Transverse colon (tissue), 4 donors: ENCODE measurements around the gene PNCK.

Experiments used
- POLR2AphosphoS5 ChIP-seq, 3 donors: sonication (generic); formaldehyde crosslinking; IDR thresholded peaks; one replicate each; pipeline ENCODE4 v1.6.1; 2016; ENCODE audit warnings: antibody characterized with exemption in 3 of 3
- TF ChIP-seq, protein P1 (sequence below), 5 experiments: fragments of 200-600 bp in 3 of 5; fragments of 450-650 bp in 2 of 5; sonication (generic) in 3 of 5; IDR thresholded peaks; 1 replicate in 2 of 5; 2 replicates in 3 of 5; pipeline ENCODE4 v1.5.1; 2016 to 2017; ENCODE audit warnings: antibody characterized with exemption in 5 of 5, inconsistent platforms in 3 of 5, mild to moderate bottlenecking in 2 of 5, moderate library complexity in 1 of 5

DNA sequence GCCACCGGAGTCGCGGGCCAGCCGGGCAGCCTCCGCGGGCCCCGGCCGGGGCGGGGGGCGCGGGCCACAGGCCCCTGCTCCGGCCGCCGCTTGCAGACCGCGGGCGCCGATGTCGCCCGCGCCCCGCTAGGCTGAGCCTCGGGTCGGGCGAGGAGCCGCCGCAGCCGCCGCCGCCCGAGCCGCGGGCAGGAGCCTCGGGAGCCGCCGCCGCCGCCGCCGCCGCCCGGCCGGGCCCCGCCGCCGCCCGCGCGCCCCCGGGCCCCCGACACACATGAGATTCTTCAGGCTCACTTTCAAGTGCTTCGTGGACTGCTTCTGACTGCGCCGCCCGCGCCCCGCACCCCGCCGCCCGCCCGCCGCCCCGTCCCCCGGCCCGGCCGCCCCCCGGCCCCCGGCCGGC lies 14.5 kb upstream of the PNCK start:
- TF ChIP-seq POLR2AphosphoS5 (IDR thresholded peaks at IDR 0.05), result no peak
- TF ChIP-seq, protein P1, sequence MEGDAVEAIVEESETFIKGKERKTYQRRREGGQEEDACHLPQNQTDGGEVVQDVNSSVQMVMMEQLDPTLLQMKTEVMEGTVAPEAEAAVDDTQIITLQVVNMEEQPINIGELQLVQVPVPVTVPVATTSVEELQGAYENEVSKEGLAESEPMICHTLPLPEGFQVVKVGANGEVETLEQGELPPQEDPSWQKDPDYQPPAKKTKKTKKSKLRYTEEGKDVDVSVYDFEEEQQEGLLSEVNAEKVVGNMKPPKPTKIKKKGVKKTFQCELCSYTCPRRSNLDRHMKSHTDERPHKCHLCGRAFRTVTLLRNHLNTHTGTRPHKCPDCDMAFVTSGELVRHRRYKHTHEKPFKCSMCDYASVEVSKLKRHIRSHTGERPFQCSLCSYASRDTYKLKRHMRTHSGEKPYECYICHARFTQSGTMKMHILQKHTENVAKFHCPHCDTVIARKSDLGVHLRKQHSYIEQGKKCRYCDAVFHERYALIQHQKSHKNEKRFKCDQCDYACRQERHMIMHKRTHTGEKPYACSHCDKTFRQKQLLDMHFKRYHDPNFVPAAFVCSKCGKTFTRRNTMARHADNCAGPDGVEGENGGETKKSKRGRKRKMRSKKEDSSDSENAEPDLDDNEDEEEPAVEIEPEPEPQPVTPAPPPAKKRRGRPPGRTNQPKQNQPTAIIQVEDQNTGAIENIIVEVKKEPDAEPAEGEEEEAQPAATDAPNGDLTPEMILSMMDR (IDR thresholded peaks at IDR 0.05), result no peak
